HepG2 (cell line): ENCODE measurements around the gene CCS. TPM values are rescaled to one million over a fixed set of nuclear protein-coding genes. Genes with fewer than 3 reads are reported as not detected.

ENCODE experiments used
- ERF ChIP-seq: IDR thresholded peaks from 2 replicates; pipeline ENCODE4 v1.6.1; 2018; ENCODE audit warnings: missing biosample characterization, missing genetic modification reagents
- GPN1 ChIP-seq: sonication (generic); formaldehyde crosslinking; IDR thresholded peaks from 2 replicates; pipeline ENCODE4 v1.5.1; 2020; ENCODE audit warnings: missing genetic modification reagents, borderline replicate concordance
- JARID2 ChIP-seq: sonication (generic); formaldehyde crosslinking; IDR thresholded peaks from 2 replicates; pipeline ENCODE4 v1.8.1; 2023; ENCODE audit warnings: missing genetic modification reagents, inconsistent platforms; ENCODE audit not compliant: insufficient replicate concordance
- LBX2 ChIP-seq: sonication (generic); formaldehyde crosslinking; IDR thresholded peaks from 2 replicates; pipeline ENCODE4 v1.5.0; 2020; ENCODE audit warnings: missing genetic modification reagents, mild to moderate bottlenecking, borderline replicate concordance
- NFKBIZ ChIP-seq: IDR thresholded peaks from 2 replicates; pipeline ENCODE4 v1.6.1; 2018; ENCODE audit warnings: missing genetic modification reagents, missing compliant biosample characterization
- PREB ChIP-seq: sonication (generic); formaldehyde crosslinking; IDR thresholded peaks from 2 replicates; pipeline ENCODE4 v1.4.0; 2020; ENCODE audit warnings: missing genetic modification reagents
- RBM39 ChIP-seq: fragments of 200-400 bp; formaldehyde crosslinking; IDR thresholded peaks from one replicate; pipeline ENCODE4 v1.6.1; 2018; ENCODE audit warnings: antibody characterized with exemption, mild to moderate bottlenecking, low read depth, low read length; ENCODE audit not compliant: poor library complexity, severe bottlenecking
- ZMYM4 ChIP-seq: sonication (generic); formaldehyde crosslinking; IDR thresholded peaks from 2 replicates; pipeline ENCODE4 v1.8.1; 2023; ENCODE audit warnings: mild to moderate bottlenecking, missing genetic modification reagents
- ZNF17 ChIP-seq: sonication (generic); formaldehyde crosslinking; IDR thresholded peaks from 2 replicates; pipeline ENCODE4 v1.5.0; 2020; ENCODE audit warnings: mild to moderate bottlenecking, missing genetic modification reagents
- ZNF3 ChIP-seq: IDR thresholded peaks from 2 replicates; pipeline ENCODE4 v1.7.0; 2017; ENCODE audit warnings: inconsistent platforms
- polyA plus RNA-seq, 8 experiments: library from polyadenylated mRNA; depleted of rRNA in 3 of 8; stranded (reverse) in 7 of 8; unstranded in 1 of 8; fragments of >200 nt; fragmentation: Illumina TruSeq in 4 of 8; extraction: Trizol in 4 of 8; gene quantifications; 2 replicates each; pipeline versions ENCODE4 v1.2.1 to v1.2.3, GENCODE V29; 2011 to 2016; ENCODE audit warnings: low read depth in 4 of 8, missing spikeins in 1 of 8, mixed read lengths in 1 of 8; ENCODE audit not compliant: insufficient read depth in 1 of 8
- total RNA-seq, 5 experiments: library from RNA; depleted of rRNA; stranded (reverse); fragments of >200 nt; fragmentation: Illumina TruSeq; extraction: Trizol; gene quantifications; 2 replicates each; pipeline ENCODE4 v1.2.3, GENCODE V29; 2016; ENCODE audit warnings: low read depth in 1 of 5

CCS gene
- total and polyA plus RNA-seq, 2 of the 13 experiments (the other 11 are each of a cell fraction or from before 2014, with no cell fraction given), result 25.4 to 44.6 TPM

GRCh38 chr11:66638177-66639065 lies 45.4 kb downstream of the CCS start, which contains the start of gene RBM4 (continued):
- TF ChIP-seq JARID2 (CRISPR knock-in tag) (no peak), ERF (CRISPR knock-in tag) (peak; percentile 62), ZNF17 (CRISPR knock-in tag) (no peak), PREB (no peak), GPN1 (CRISPR knock-in tag) (no peak), NFKBIZ (CRISPR knock-in tag) (no peak; the same call in 1 of the 2 replicates), ZNF3 (CRISPR knock-in tag) (no peak), RBM39 (peak; percentile 69), LBX2 (CRISPR knock-in tag) (no peak), ZMYM4 (peak; percentile 55)
- TF ChIP-seq, all 625 proteins: peak for 229
